OCI-LY7 (cell line): ENCODE measurements around the gene CD44. TPM values are rescaled to one million over a fixed set of nuclear protein-coding genes. Genes with fewer than 3 reads are reported as not detected.

Experiments used
- BruUV-seq: library from RNA; stranded (reverse); fragments of 400-500 nt; replicated peaks from 2 replicates; lab custom pipeline; 2021; lab: Mats Ljungman, UMichigan
- CTCF ChIA-PET: fragments of 300-600 bp; sonication (Branson Sonifier 250); formaldehyde crosslinking; loops from one replicate; lab custom pipeline; 2022; ENCODE audit warnings: antibody characterized with exemption; ENCODE audit not compliant: unreplicated experiment; lab: Charles Lee
- POLR2A ChIA-PET: fragments of 300-600 bp; sonication (Branson Sonifier 250); formaldehyde crosslinking; loops from one replicate; lab custom pipeline; 2022; ENCODE audit warnings: antibody characterized with exemption; lab: Charles Lee
- DNase-seq: peaks from one replicate; pipeline ENCODE4 v3.0.0-alpha.2; 2015; ENCODE audit warnings: low spot score
- H2AFZ ChIP-seq: fragments of 200-600 bp; sonication (generic), shearing (Covaris generic); 2 replicates; pipeline ENCODE4 v1.6.1; 2014; ENCODE audit warnings: mild to moderate bottlenecking, antibody characterized with exemption, low read length, moderate library complexity
- H3K27ac ChIP-seq: fragments of 200-600 bp; sonication (generic); 2 replicates; pipeline ENCODE4 v1.5.1; 2014; ENCODE audit warnings: mixed run types, low read depth, mild to moderate bottlenecking, moderate library complexity, low read length, inconsistent platforms; ENCODE audit not compliant: poor library complexity, severe bottlenecking
- H3K36me3 ChIP-seq: fragments of 200-600 bp; sonication (generic); 2 replicates; pipeline ENCODE4 v1.6.1; 2014; ENCODE audit warnings: mild to moderate bottlenecking, antibody characterized with exemption, low read length, moderate library complexity, mixed read lengths; ENCODE audit not compliant: insufficient read depth
- H3K4me1 ChIP-seq: fragments of 200-600 bp; sonication (generic); 2 replicates; pipeline ENCODE4 v1.5.1; 2014; ENCODE audit warnings: mild to moderate bottlenecking, low read length; ENCODE audit not compliant: insufficient read depth, poor library complexity, severe bottlenecking
- H3K4me2 ChIP-seq: fragments of 200-600 bp; sonication (generic); 2 replicates; pipeline ENCODE4 v1.6.1; 2014; ENCODE audit warnings: mild to moderate bottlenecking, low read length
- H3K4me3 ChIP-seq: fragments of 200-600 bp; sonication (generic); 2 replicates; pipeline ENCODE4 v1.5.1; 2014; ENCODE audit warnings: mild to moderate bottlenecking, low read depth, low read length; ENCODE audit not compliant: poor library complexity, severe bottlenecking
- H3K79me2 ChIP-seq: fragments of 200-600 bp; sonication (generic); 2 replicates; pipeline ENCODE4 v1.6.1; 2016; ENCODE audit warnings: low read depth, mild to moderate bottlenecking, low read length, moderate library complexity, mixed read lengths; ENCODE audit not compliant: insufficient read depth
- H3K9me2 ChIP-seq: fragments of 200-600 bp; sonication (generic); 2 replicates; pipeline ENCODE4 v1.6.1; 2016; ENCODE audit warnings: mild to moderate bottlenecking, low read length, mixed read lengths; ENCODE audit not compliant: insufficient read depth
- H3K9me3 ChIP-seq: fragments of 200-600 bp; sonication (generic); 2 replicates; pipeline ENCODE4 v1.6.1; 2014; ENCODE audit warnings: mild to moderate bottlenecking, mixed run types, low read length, mixed read lengths
- H4K20me1 ChIP-seq: fragments of 200-600 bp; sonication (generic); 2 replicates; pipeline ENCODE4 v1.6.1; 2014; ENCODE audit warnings: mild to moderate bottlenecking, antibody characterized with exemption, low read length, moderate library complexity, mixed read lengths; ENCODE audit not compliant: insufficient read depth
- EZH2phosphoT487 ChIP-seq: fragments of 200-600 bp; sonication (generic); IDR thresholded peaks from 2 replicates; pipeline ENCODE4 v1.6.1; 2018; ENCODE audit warnings: low read depth, borderline replicate concordance, mild to moderate bottlenecking, mixed run types, antibody characterized with exemption, low read length, moderate library complexity, mixed read lengths
- intact Hi-C: fragments of 100-400 bp; cut with micrococcal nuclease; formaldehyde crosslinking; loops from one replicate; pipeline ENCODE4 v1.10.0; 2022; ENCODE audit not compliant: unreplicated experiment
- total RNA-seq, 2 experiments: library from RNA; depleted of rRNA in 1 of 2; stranded (reverse); fragments of >200 nt in 1 of 2; shearing (Covaris generic) in 1 of 2; gene quantifications; 2 replicates each; pipeline ENCODE4 v1.2.3, GENCODE V29; 2014 to 2022
- TF ChIP-seq, protein P1 (sequence below): fragments of 200-600 bp; sonication (generic); conservative IDR thresholded peaks from 2 replicates; pipeline ENCODE4 v1.5.1; 2014; ENCODE audit warnings: mild to moderate bottlenecking, antibody characterized with exemption, low read length, moderate library complexity, mixed read lengths

Gene CD44
- total RNA-seq, 2 experiments from 2014 or later = 0.55 TPM; not detected in 1

DNA sequence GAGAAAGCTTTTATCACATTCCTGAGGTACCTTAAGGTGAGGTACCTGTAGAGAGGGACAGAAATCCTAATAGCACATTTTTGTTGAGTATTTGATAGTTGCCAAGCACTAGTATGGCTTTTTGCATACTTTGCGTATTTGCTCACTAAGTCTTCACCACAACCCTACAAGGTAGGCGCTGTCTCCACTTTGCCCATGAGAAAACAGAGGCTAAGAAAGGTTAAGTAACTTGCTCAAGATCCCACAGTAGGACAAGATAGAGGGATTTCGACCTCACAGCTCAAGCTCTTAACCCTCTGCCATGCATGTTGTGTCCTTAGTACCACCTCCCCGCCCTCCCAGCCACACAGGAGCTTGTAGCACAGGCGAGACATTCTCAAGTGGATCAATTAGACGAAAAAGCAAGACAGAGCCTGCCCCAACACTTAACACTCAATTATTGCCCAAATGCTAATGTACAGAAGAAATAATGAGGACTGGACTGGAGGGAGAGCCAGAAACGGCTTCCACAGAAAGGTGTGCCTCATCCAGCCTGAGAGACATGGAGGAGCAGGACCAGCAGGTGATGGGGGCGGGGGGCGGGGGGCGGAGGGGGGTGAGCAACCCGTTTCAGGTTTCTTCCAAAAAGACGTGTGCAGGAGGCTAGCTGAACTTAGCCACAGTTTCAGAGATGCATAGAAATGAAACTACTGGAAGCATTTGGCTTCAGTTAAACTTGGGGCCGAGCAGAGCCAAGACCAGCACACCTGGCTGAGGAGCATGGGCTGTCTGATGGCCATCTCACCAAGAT lies 26.7 kb upstream of the CD44 start:
- Histone ChIP-seq H2AFZ (no peak overlapping the region), H4K20me1 (no peaks in the 10 kb centered on the region), H3K9me2 (no peaks in the 10 kb centered on the region), H3K4me3 (no peak overlapping the region), H3K9me3 (peaks cover 9% of the 10 kb centered on the region; the same call in 1 of the 2 replicates), H3K4me1 (peaks cover 69% of the 10 kb centered on the region), H3K4me2 (no peak overlapping the region), H3K36me3 (no peaks in the 10 kb centered on the region), H3K79me2 (no peaks in the 10 kb centered on the region), H3K27ac (no peak overlapping the region)
- intact Hi-C loops = no loop called here
- TF ChIP-seq, protein P1, sequence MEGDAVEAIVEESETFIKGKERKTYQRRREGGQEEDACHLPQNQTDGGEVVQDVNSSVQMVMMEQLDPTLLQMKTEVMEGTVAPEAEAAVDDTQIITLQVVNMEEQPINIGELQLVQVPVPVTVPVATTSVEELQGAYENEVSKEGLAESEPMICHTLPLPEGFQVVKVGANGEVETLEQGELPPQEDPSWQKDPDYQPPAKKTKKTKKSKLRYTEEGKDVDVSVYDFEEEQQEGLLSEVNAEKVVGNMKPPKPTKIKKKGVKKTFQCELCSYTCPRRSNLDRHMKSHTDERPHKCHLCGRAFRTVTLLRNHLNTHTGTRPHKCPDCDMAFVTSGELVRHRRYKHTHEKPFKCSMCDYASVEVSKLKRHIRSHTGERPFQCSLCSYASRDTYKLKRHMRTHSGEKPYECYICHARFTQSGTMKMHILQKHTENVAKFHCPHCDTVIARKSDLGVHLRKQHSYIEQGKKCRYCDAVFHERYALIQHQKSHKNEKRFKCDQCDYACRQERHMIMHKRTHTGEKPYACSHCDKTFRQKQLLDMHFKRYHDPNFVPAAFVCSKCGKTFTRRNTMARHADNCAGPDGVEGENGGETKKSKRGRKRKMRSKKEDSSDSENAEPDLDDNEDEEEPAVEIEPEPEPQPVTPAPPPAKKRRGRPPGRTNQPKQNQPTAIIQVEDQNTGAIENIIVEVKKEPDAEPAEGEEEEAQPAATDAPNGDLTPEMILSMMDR = no peak
- DNase-seq = no peak
- POLR2A ChIA-PET = interaction anchor here (0.9 to 1.4 kb wide), 2 partner anchors 23 to 60 kb away, joined by 4 read pairs; no protein-coding TSS in a partner anchor
- CTCF ChIA-PET = no interaction called here
- no TSS peak for BruUV-seq

DNA sequence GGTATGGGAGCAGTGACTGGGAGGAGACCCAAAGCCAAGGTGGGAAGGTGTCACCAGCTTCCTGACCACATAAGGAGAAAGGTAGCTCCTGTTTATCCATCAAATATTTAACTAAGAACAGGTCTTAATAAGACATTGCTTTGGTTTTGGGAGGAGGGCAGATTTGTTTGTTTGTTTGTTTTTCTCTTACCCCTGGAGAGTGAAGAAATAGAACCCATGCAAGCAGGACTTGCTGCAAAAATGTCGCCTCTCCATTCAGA lies 26.2 kb upstream of the CD44 start:
- H3K9me2 ChIP-seq = no peaks in the 10 kb centered on the region
- CTCF ChIA-PET = no interaction called here
- H3K4me1 ChIP-seq = peaks cover 69% of the 10 kb centered on the region
- no peak for TF ChIP-seq EZH2phosphoT487
- TF ChIP-seq, protein P1 = no peak
- H3K4me3 ChIP-seq = no peak overlapping the region
- H3K9me3 ChIP-seq = peaks cover 9% of the 10 kb centered on the region; the same call in 1 of the 2 replicates
- H3K79me2 ChIP-seq = no peaks in the 10 kb centered on the region
- intact Hi-C loops = no loop called here
- no peak for DNase-seq
- H3K36me3 ChIP-seq = no peaks in the 10 kb centered on the region
- H4K20me1 ChIP-seq = no peaks in the 10 kb centered on the region
- no peak overlapping the region for H2AFZ ChIP-seq
- H3K4me2 ChIP-seq = no peak overlapping the region
- POLR2A ChIA-PET = interaction anchor here (0.9 to 1.4 kb wide), 2 partner anchors 24 to 60 kb away, joined by 4 read pairs; no protein-coding TSS in a partner anchor
- H3K27ac ChIP-seq = no peak overlapping the region
- no TSS peak for BruUV-seq
